GM23248 (cell line): ENCODE measurements around the gene SRF. TPM values are rescaled to one million over a fixed set of nuclear protein-coding genes. Genes with fewer than 3 reads are reported as not detected.

Experiments
- DNase-seq: peaks from one replicate; pipeline ENCODE4 v3.0.0-alpha.2; 2015
- H2AFZ ChIP-seq: fragments of 200-600 bp; sonication (generic); 2 replicates; pipeline ENCODE4 v1.6.1; 2016; ENCODE audit warnings: antibody characterized with exemption
- H3F3A ChIP-seq: fragments of 200-600 bp; sonication (generic); 2 replicates; pipeline ENCODE4 v1.6.1; 2016; ENCODE audit warnings: mild to moderate bottlenecking, antibody characterized with exemption, mixed run types; ENCODE audit not compliant: insufficient read depth
- H3K27ac ChIP-seq: fragments of 200-600 bp; sonication (generic); 2 replicates; pipeline ENCODE4 v1.5.1; 2016; ENCODE audit warnings: mild to moderate bottlenecking
- H3K27me3 ChIP-seq: fragments of 200-600 bp; sonication (generic); replicated peaks from 2 replicates; pipeline ENCODE4 v1.6.1; 2016; ENCODE audit warnings: mild to moderate bottlenecking; ENCODE audit not compliant: insufficient read depth
- H3K36me3 ChIP-seq: fragments of 200-600 bp; sonication (generic); 2 replicates; pipeline ENCODE4 v1.6.1; 2016; ENCODE audit warnings: low read depth, mild to moderate bottlenecking
- H3K4me1 ChIP-seq: fragments of 200-600 bp; sonication (generic); 2 replicates; pipeline ENCODE4 v1.6.1; 2016; ENCODE audit warnings: mild to moderate bottlenecking; ENCODE audit not compliant: insufficient read depth
- H3K4me2 ChIP-seq: fragments of 200-600 bp; sonication (generic); one replicate; pipeline ENCODE4 v1.6.1; 2016; ENCODE audit warnings: mild to moderate bottlenecking; ENCODE audit not compliant: unreplicated experiment
- H3K4me3 ChIP-seq: fragments of 200-600 bp; sonication (generic); 2 replicates; pipeline ENCODE4 v1.5.1; 2016; ENCODE audit warnings: mild to moderate bottlenecking
- H3K79me2 ChIP-seq: fragments of 200-600 bp; sonication (generic); 2 replicates; pipeline ENCODE4 v1.6.1; 2016; ENCODE audit warnings: mild to moderate bottlenecking; ENCODE audit not compliant: insufficient read depth
- H3K9ac ChIP-seq: fragments of 200-600 bp; sonication (generic); 2 replicates; pipeline ENCODE4 v1.6.1; 2016; ENCODE audit warnings: mild to moderate bottlenecking
- H3K9me2 ChIP-seq: fragments of 200-600 bp; sonication (generic); 2 replicates; pipeline ENCODE4 v1.6.1; 2016; ENCODE audit warnings: mixed run types, mild to moderate bottlenecking, moderate library complexity; ENCODE audit not compliant: insufficient read depth
- H3K9me3 ChIP-seq: fragments of 200-600 bp; sonication (generic); one replicate; pipeline ENCODE4 v1.6.1; 2017; ENCODE audit warnings: low read depth
- H4K20me1 ChIP-seq: fragments of 200-600 bp; sonication (generic); 2 replicates; pipeline ENCODE4 v1.6.0; 2016; ENCODE audit not compliant: insufficient read depth
- EZH2 ChIP-seq: fragments of 200-600 bp; sonication (generic); IDR thresholded peaks from 2 replicates; pipeline ENCODE4 v1.6.1; 2018; ENCODE audit warnings: antibody characterized with exemption, mild to moderate bottlenecking; ENCODE audit not compliant: insufficient read depth, poor library complexity, severe bottlenecking
- EZH2phosphoT487 ChIP-seq: fragments of 200-600 bp; sonication (generic); IDR thresholded peaks from 2 replicates; pipeline ENCODE4 v1.6.1; 2018; ENCODE audit warnings: antibody characterized with exemption, moderate library complexity, mild to moderate bottlenecking, low read depth; ENCODE audit not compliant: insufficient read depth
- WGBS, 2 experiments: methylation state at CpG; one replicate each; pipeline ENCODE4 v1.1.6; 2015 to 2017; ENCODE audit warnings: low lambda C conversion rate in 2 of 2, low coverage in 1 of 2; ENCODE audit errors: missing lambda C conversion rate in 2 of 2; 5-methylcytosine and 5-hydroxymethylcytosine counted together
- in situ Hi-C: fragments of 300-500 bp; cut with MboI; formaldehyde crosslinking; loops from 2 replicates; pipeline ENCODE4 v1.15.0; 2020
- polyA plus RNA-seq: library from polyadenylated mRNA; unstranded; fragments of >200 nt; fragmentation: Nextera tagmentation; extraction: Ambion mirVana; gene quantifications from 2 replicates; pipeline ENCODE4 v1.2.1, GENCODE V29; 2016
- total RNA-seq: library from RNA; depleted of rRNA; stranded (reverse); fragments of >200 nt; shearing (Covaris generic); gene quantifications from 2 replicates; pipeline ENCODE4 v1.2.3, GENCODE V29; 2014

SRF gene
- total and polyA plus RNA-seq, 2 experiments from 2014 or later, result 3.3 to 29.6 TPM

GRCh38 chr6:43163899-43164298 lies 7.2 kb upstream of the SRF start:
- no peak for DNase-seq
- no peaks in the 10 kb centered on the region for H4K20me1 ChIP-seq
- no peak overlapping the region for H3K27ac ChIP-seq
- no peak overlapping the region for H3K4me3 ChIP-seq
- no peaks in the 10 kb centered on the region for H3F3A ChIP-seq
- peaks cover 4% of the 10 kb centered on the region for H3K36me3 ChIP-seq
- no peak overlapping the region for H3K4me2 ChIP-seq
- H3K27me3 ChIP-seq, result no peaks in the 10 kb centered on the region
- no peak overlapping the region for H2AFZ ChIP-seq
- no peaks in the 10 kb centered on the region for H3K4me1 ChIP-seq
- in situ Hi-C loops, result no loop called here
- TF ChIP-seq EZH2, result no peak
- no peak for TF ChIP-seq EZH2phosphoT487
- H3K79me2 ChIP-seq, result no peaks in the 10 kb centered on the region
- H3K9me3 ChIP-seq, result no peaks in the 10 kb centered on the region
- no peak overlapping the region for H3K9ac ChIP-seq
- no peaks in the 10 kb centered on the region for H3K9me2 ChIP-seq

GRCh38 chr6:43170417-43170930 lies 595 bp upstream of the SRF start:
- Histone ChIP-seq H2AFZ (peak overlapping the region; percentile 97), H3K4me1 (peaks cover 12% of the 10 kb centered on the region), H3K9me2 (no peaks in the 10 kb centered on the region), H3F3A (peaks cover 30% of the 10 kb centered on the region), H3K9ac (peak overlapping the region; percentile 91), H3K36me3 (peaks cover 6% of the 10 kb centered on the region), H3K27ac (peak overlapping the region; percentile 76), H3K4me2 (peak overlapping the region; percentile 95), H3K9me3 (no peaks in the 10 kb centered on the region), H3K79me2 (peaks cover 30% of the 10 kb centered on the region), H3K27me3 (no peaks in the 10 kb centered on the region), H3K4me3 (peak overlapping the region; percentile 80), H4K20me1 (no peaks in the 10 kb centered on the region)
- 2 to 3% methylated on average over 18 of the region's 18 CpGs for WGBS, 2 experiments
- TF ChIP-seq EZH2 (no peak), EZH2phosphoT487 (no peak)
- in situ Hi-C loops, result no loop called here
- peak; percentile 95 for DNase-seq

- Histone ChIP-seq H3K79me2 (peaks cover 42% of the 10 kb centered on the region), H4K20me1 (no peaks in the 10 kb centered on the region), H3K9me2 (no peaks in the 10 kb centered on the region), H3K36me3 (peaks cover 10% of the 10 kb centered on the region), H3K4me1 (peaks cover 12% of the 10 kb centered on the region), H3K9ac (peak overlapping the region; percentile 91), H2AFZ (peak overlapping the region; percentile 50), H3K4me3 (peak overlapping the region; percentile 80), H3K27ac (peak overlapping the region; percentile 92), H3F3A (peaks cover 31% of the 10 kb centered on the region), H3K27me3 (no peaks in the 10 kb centered on the region), H3K4me2 (peak overlapping the region; percentile 79), H3K9me3 (no peaks in the 10 kb centered on the region)
- peak; percentile 62 for DNase-seq
- TF ChIP-seq EZH2phosphoT487 (no peak), EZH2 (no peak)
- 1 to 2% methylated on average over 34 to 57 of the region's 57 CpGs for WGBS, 2 experiments
- in situ Hi-C loops, result no loop called here
Measured at GRCh38 chr6:43171707-43172103, 636 bp downstream of the SRF start.

GRCh38 chr6:43172104-43173007 lies 1.3 kb downstream of the SRF start:
- peak overlapping the region; percentile 92 for H3K27ac ChIP-seq
- H3K9ac ChIP-seq, result peak overlapping the region; percentile 91
- H3K79me2 ChIP-seq, result peaks cover 49% of the 10 kb centered on the region
- in situ Hi-C loops, result no loop called here
- H4K20me1 ChIP-seq, result no peaks in the 10 kb centered on the region
- peak; percentile 67 for DNase-seq
- peak overlapping the region; percentile 80 for H3K4me3 ChIP-seq
- H2AFZ ChIP-seq, result peak overlapping the region; percentile 50
- H3K4me1 ChIP-seq, result peaks cover 12% of the 10 kb centered on the region
- peaks cover 14% of the 10 kb centered on the region for H3K36me3 ChIP-seq
- no peaks in the 10 kb centered on the region for H3K9me3 ChIP-seq
- no peaks in the 10 kb centered on the region for H3K27me3 ChIP-seq
- H3F3A ChIP-seq, result peaks cover 31% of the 10 kb centered on the region
- TF ChIP-seq EZH2, result no peak
- TF ChIP-seq EZH2phosphoT487, result no peak
- peak overlapping the region; percentile 79 for H3K4me2 ChIP-seq
- 3 to 5% methylated on average over 29 to 46 of the region's 46 CpGs for WGBS, 2 experiments
- no peaks in the 10 kb centered on the region for H3K9me2 ChIP-seq
